Stomach (tissue), 4 donors: ENCODE measurements around the gene MUC21.

ENCODE experiments used
- EP300 ChIP-seq: sonication (generic); formaldehyde crosslinking; IDR thresholded peaks from one replicate; pipeline ENCODE4 v1.6.1; 2017; ENCODE audit warnings: antibody characterized with exemption
- POLR2A ChIP-seq, 4 donors: fragments of 450-650 bp; IDR thresholded peaks; one replicate each; pipeline ENCODE4 v1.6.1; 2016; ENCODE audit warnings: antibody characterized with exemption in 4 of 4, control low read depth in 2 of 4, mild to moderate bottlenecking in 1 of 4, moderate library complexity in 1 of 4
- POLR2AphosphoS5 ChIP-seq, 3 donors: sonication (generic); formaldehyde crosslinking; IDR thresholded peaks; one replicate each; pipeline ENCODE4 v1.6.1; 2016; ENCODE audit warnings: antibody characterized with exemption in 3 of 3
- TF ChIP-seq, protein P1 (sequence below), 7 experiments: fragments of 450-650 bp in 4 of 7; fragments of 200-600 bp in 3 of 7; sonication (generic) in 3 of 7; IDR thresholded peaks; one replicate each; pipeline ENCODE4 v1.5.1; 2016 to 2019; ENCODE audit warnings: antibody characterized with exemption in 7 of 7, control low read depth in 2 of 7, mild to moderate bottlenecking in 1 of 7

DNA sequence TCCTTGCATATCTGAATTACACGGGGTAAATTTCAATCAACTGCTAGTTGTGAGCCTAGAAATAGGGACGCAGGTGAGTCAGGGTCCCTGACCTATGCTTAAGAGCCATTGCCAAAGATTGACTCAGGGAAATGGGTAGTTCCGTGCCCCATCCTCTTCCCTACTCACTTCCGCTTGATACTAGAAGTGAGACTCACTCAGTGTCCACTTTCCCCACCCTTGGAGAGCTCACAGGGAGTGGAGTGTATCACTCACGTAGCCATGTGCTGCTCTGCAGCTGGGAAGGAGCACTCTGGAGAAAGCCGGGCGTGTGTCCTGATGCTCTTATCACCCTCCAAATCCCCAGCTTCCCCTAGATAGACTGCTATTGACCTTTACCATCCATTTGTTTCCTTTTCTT lies 26.2 kb downstream of the MUC21 start:
- TF ChIP-seq POLR2A (IDR thresholded peaks at IDR 0.05) (no peak), POLR2AphosphoS5 (IDR thresholded peaks at IDR 0.05) (no peak), EP300 (no peak)
- TF ChIP-seq, protein P1, sequence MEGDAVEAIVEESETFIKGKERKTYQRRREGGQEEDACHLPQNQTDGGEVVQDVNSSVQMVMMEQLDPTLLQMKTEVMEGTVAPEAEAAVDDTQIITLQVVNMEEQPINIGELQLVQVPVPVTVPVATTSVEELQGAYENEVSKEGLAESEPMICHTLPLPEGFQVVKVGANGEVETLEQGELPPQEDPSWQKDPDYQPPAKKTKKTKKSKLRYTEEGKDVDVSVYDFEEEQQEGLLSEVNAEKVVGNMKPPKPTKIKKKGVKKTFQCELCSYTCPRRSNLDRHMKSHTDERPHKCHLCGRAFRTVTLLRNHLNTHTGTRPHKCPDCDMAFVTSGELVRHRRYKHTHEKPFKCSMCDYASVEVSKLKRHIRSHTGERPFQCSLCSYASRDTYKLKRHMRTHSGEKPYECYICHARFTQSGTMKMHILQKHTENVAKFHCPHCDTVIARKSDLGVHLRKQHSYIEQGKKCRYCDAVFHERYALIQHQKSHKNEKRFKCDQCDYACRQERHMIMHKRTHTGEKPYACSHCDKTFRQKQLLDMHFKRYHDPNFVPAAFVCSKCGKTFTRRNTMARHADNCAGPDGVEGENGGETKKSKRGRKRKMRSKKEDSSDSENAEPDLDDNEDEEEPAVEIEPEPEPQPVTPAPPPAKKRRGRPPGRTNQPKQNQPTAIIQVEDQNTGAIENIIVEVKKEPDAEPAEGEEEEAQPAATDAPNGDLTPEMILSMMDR (IDR thresholded peaks at IDR 0.05), result no peak
